ENCODE results near the gene SMARCC1.

SMARCC1 gene

DNA sequence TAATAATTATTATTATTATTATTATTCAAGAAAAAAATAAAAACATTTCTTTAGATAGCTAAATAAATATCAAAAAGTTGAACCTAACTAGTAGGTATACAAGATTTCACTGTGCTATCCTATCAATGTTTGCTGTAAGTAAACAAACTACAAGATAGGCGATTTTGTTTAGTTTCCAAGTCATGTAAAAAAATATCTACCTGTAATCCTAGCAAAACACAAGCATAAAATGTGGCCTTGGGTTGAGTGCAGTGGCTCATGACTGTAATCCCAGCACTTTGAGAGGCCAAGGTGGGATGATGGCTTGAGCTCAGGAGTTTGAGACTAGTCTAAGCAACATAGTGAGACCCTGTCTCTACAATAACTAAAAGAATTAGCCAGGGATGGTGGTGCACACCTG, 131.4 kb downstream of the SMARCC1 start:
- DNase-seq = no peak
- WGBS (ENCODE audit: extremely low coverage, insufficient coverage, insufficient read length) = no CpG with 5 or more reads among the region's 1 CpG

GRCh38 chr3:47647550-47647949, 134.1 kb downstream of the SMARCC1 start:
- Histone ChIP-seq H2AFZ (ENCODE audit: insufficient read depth, low read length, poor library complexity) (no peak overlapping the region), H3K14ac (ENCODE audit: low read length) (no peak overlapping the region), H3K4me3 (ENCODE audit: low read depth, low read length) (no peak overlapping the region), H3K4me2 (ENCODE audit: low read length) (no peak overlapping the region), H2BK120ac (ENCODE audit: insufficient read depth, low read length, poor library complexity) (no peak overlapping the region), H4K12ac (ENCODE audit: low read depth, low read length) (no peak overlapping the region), H2BK12ac (ENCODE audit: low read length) (no peak overlapping the region), H3K4ac (ENCODE audit: low read depth, low read length) (no peak overlapping the region), H3K4me1 (ENCODE audit: control insufficient read depth in 1 of 2, insufficient read depth in 2 of 2, low read length in 2 of 2) (no peaks in the 10 kb centered on the region), H3K23ac (ENCODE audit: low read length) (no peak overlapping the region), H3K27ac (ENCODE audit: low read depth, low read length) (no peak overlapping the region), H3K27me3 (ENCODE audit: insufficient read depth, low read length) (no peaks in the 10 kb centered on the region), H2AK5ac (ENCODE audit: low read length) (no peak overlapping the region), H4K91ac (ENCODE audit: low read depth, low read length) (no peak overlapping the region), H3K36me3 (ENCODE audit: control insufficient read depth in 1 of 2, insufficient read depth in 2 of 2, low read length in 2 of 2) (peaks cover 14 to 17% of the 10 kb centered on the region in 2 experiments), H3K79me1 (ENCODE audit: low read length) (no peaks in the 10 kb centered on the region), H2BK5ac (ENCODE audit: low read depth, low read length, poor library complexity) (no peak overlapping the region), H3K9ac (ENCODE audit: low read length) (no peak overlapping the region), H3K18ac (ENCODE audit: low read length) (no peak overlapping the region), H3K9me3 (ENCODE audit: insufficient read depth, low read depth, low read length) (no peaks in the 10 kb centered on the region), H4K8ac (ENCODE audit: low read depth, low read length) (no peak overlapping the region), H3K79me2 (ENCODE audit: control insufficient read depth, insufficient read depth, low read length, poor library complexity) (no peaks in the 10 kb centered on the region)
- no peak for DNase-seq
- WGBS (ENCODE audit: extremely low coverage, insufficient coverage, insufficient read length) = no CpG with 5 or more reads among the region's 2 CpGs

More for the DNA sequence above, 131.4 kb downstream of the SMARCC1 start:
- Histone ChIP-seq H3K27ac (ENCODE audit: low read depth, low read length) (no peak overlapping the region), H3K27me3 (ENCODE audit: insufficient read depth, low read length) (no peaks in the 10 kb centered on the region), H3K18ac (ENCODE audit: low read length) (no peak overlapping the region), H3K79me2 (ENCODE audit: control insufficient read depth, insufficient read depth, low read length, poor library complexity) (no peaks in the 10 kb centered on the region), H3K4me1 (ENCODE audit: control insufficient read depth in 1 of 2, insufficient read depth in 2 of 2, low read length in 2 of 2) (no peaks in the 10 kb centered on the region), H3K14ac (ENCODE audit: low read length) (no peak overlapping the region), H3K79me1 (ENCODE audit: low read length) (no peaks in the 10 kb centered on the region), H2AFZ (ENCODE audit: insufficient read depth, low read length, poor library complexity) (no peak overlapping the region), H3K36me3 (ENCODE audit: control insufficient read depth in 1 of 2, insufficient read depth in 2 of 2, low read length in 2 of 2) (peaks cover 8% of the 10 kb centered on the region in 2 experiments), H2BK12ac (ENCODE audit: low read length) (no peak overlapping the region), H3K4ac (ENCODE audit: low read depth, low read length) (no peak overlapping the region), H4K8ac (ENCODE audit: low read depth, low read length) (no peak overlapping the region), H3K9ac (ENCODE audit: low read length) (no peak overlapping the region), H2BK5ac (ENCODE audit: low read depth, low read length, poor library complexity) (no peak overlapping the region), H3K23ac (ENCODE audit: low read length) (no peak overlapping the region), H3K4me3 (ENCODE audit: low read depth, low read length) (no peak overlapping the region), H3K9me3 (ENCODE audit: insufficient read depth, low read depth, low read length) (no peaks in the 10 kb centered on the region), H4K12ac (ENCODE audit: low read depth, low read length) (no peak overlapping the region), H3K4me2 (ENCODE audit: low read length) (no peak overlapping the region), H4K91ac (ENCODE audit: low read depth, low read length) (no peak overlapping the region), H2BK120ac (ENCODE audit: insufficient read depth, low read length, poor library complexity) (no peak overlapping the region), H2AK5ac (ENCODE audit: low read length) (no peak overlapping the region)

DNA sequence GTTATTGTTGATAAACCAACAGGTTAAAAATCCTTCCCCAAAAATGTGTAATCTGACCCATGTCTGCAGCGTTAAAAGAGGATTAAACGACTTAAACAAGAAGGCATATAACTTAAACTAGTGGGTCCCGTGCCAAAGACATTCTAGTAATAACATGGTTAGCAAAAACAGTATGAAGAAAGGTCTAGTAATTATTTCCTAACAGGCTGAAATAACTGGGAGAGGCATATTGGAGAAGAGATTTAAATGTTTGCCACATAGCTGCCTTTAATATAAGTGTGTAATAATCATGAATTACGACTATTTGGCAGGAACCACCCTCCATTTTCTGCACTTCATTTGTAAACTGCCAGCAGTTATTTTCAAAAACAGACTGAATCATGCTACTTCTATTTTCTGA, 135.3 kb downstream of the SMARCC1 start:
- DNase-seq = peak in 1 of 2 donors; percentile 3
- peaks cover 18 to 23% of the 10 kb centered on the region in 2 experiments for H3K36me3 ChIP-seq (ENCODE audit: control insufficient read depth in 1 of 2, insufficient read depth in 2 of 2, low read length in 2 of 2)
- H2BK5ac ChIP-seq (ENCODE audit: low read depth, low read length, poor library complexity) = no peak overlapping the region
- no peak overlapping the region for H3K18ac ChIP-seq (ENCODE audit: low read length)
- H3K27me3 ChIP-seq (ENCODE audit: insufficient read depth, low read length) = no peaks in the 10 kb centered on the region
- no peak overlapping the region for H3K4me2 ChIP-seq (ENCODE audit: low read length)
- no peak overlapping the region for H3K9ac ChIP-seq (ENCODE audit: low read length)
- H2BK12ac ChIP-seq (ENCODE audit: low read length) = no peak overlapping the region
- H3K4ac ChIP-seq (ENCODE audit: low read depth, low read length) = no peak overlapping the region
- no peaks in the 10 kb centered on the region for H3K4me1 ChIP-seq (ENCODE audit: control insufficient read depth in 1 of 2, insufficient read depth in 2 of 2, low read length in 2 of 2)
- H3K79me2 ChIP-seq (ENCODE audit: control insufficient read depth, insufficient read depth, low read length, poor library complexity) = no peaks in the 10 kb centered on the region
- H2BK120ac ChIP-seq (ENCODE audit: insufficient read depth, low read length, poor library complexity) = no peak overlapping the region
- no peaks in the 10 kb centered on the region for H3K9me3 ChIP-seq (ENCODE audit: insufficient read depth, low read depth, low read length)
- H3K23ac ChIP-seq (ENCODE audit: low read length) = no peak overlapping the region
- H4K12ac ChIP-seq (ENCODE audit: low read depth, low read length) = no peak overlapping the region
- no peak overlapping the region for H2AK5ac ChIP-seq (ENCODE audit: low read length)
- no peak overlapping the region for H3K27ac ChIP-seq (ENCODE audit: low read depth, low read length)
- H4K8ac ChIP-seq (ENCODE audit: low read depth, low read length) = no peak overlapping the region
- no peaks in the 10 kb centered on the region for H3K79me1 ChIP-seq (ENCODE audit: low read length)
- WGBS (ENCODE audit: extremely low coverage, insufficient coverage, insufficient read length) = no CpG with 5 or more reads among the region's 4 CpGs
- no peak overlapping the region for H4K91ac ChIP-seq (ENCODE audit: low read depth, low read length)
- H3K14ac ChIP-seq (ENCODE audit: low read length) = no peak overlapping the region
- H3K4me3 ChIP-seq (ENCODE audit: low read depth, low read length) = no peak overlapping the region
- no peak overlapping the region for H2AFZ ChIP-seq (ENCODE audit: insufficient read depth, low read length, poor library complexity)

GRCh38 chr3:47645551-47645950, 136.1 kb downstream of the SMARCC1 start:
- Histone ChIP-seq H3K4ac (ENCODE audit: low read depth, low read length) (no peak overlapping the region), H3K23ac (ENCODE audit: low read length) (no peak overlapping the region), H4K91ac (ENCODE audit: low read depth, low read length) (no peak overlapping the region), H3K4me1 (ENCODE audit: control insufficient read depth in 1 of 2, insufficient read depth in 2 of 2, low read length in 2 of 2) (no peaks in the 10 kb centered on the region), H3K9ac (ENCODE audit: low read length) (no peak overlapping the region), H3K9me3 (ENCODE audit: insufficient read depth, low read depth, low read length) (no peaks in the 10 kb centered on the region), H3K18ac (ENCODE audit: low read length) (no peak overlapping the region), H4K8ac (ENCODE audit: low read depth, low read length) (no peak overlapping the region), H2BK120ac (ENCODE audit: insufficient read depth, low read length, poor library complexity) (no peak overlapping the region), H2BK12ac (ENCODE audit: low read length) (no peak overlapping the region), H3K4me2 (ENCODE audit: low read length) (no peak overlapping the region), H3K36me3 (ENCODE audit: control insufficient read depth in 1 of 2, insufficient read depth in 2 of 2, low read length in 2 of 2) (peaks cover 19 to 23% of the 10 kb centered on the region in 2 experiments), H3K27me3 (ENCODE audit: insufficient read depth, low read length) (no peaks in the 10 kb centered on the region), H4K12ac (ENCODE audit: low read depth, low read length) (no peak overlapping the region), H3K79me2 (ENCODE audit: control insufficient read depth, insufficient read depth, low read length, poor library complexity) (no peaks in the 10 kb centered on the region), H3K79me1 (ENCODE audit: low read length) (no peaks in the 10 kb centered on the region), H3K4me3 (ENCODE audit: low read depth, low read length) (no peak overlapping the region), H3K27ac (ENCODE audit: low read depth, low read length) (no peak overlapping the region), H2AK5ac (ENCODE audit: low read length) (no peak overlapping the region), H2AFZ (ENCODE audit: insufficient read depth, low read length, poor library complexity) (no peak overlapping the region), H2BK5ac (ENCODE audit: low read depth, low read length, poor library complexity) (no peak overlapping the region), H3K14ac (ENCODE audit: low read length) (no peak overlapping the region)
- DNase-seq = peak in 1 of 2 donors; percentile 45
- no CpG with 5 or more reads among the region's 2 CpGs for WGBS (ENCODE audit: extremely low coverage, insufficient coverage, insufficient read length)

Data from trophoblast cell (in vitro differentiated cells and primary cell).